ENCODE results near the gene XXYLT1. TPM values are rescaled to one million over a fixed set of nuclear protein-coding genes. Genes with fewer than 3 reads are reported as not detected.

XXYLT1 gene
- total RNA-seq, 1 donor from 2014 or later: 25.4 TPM

DNA sequence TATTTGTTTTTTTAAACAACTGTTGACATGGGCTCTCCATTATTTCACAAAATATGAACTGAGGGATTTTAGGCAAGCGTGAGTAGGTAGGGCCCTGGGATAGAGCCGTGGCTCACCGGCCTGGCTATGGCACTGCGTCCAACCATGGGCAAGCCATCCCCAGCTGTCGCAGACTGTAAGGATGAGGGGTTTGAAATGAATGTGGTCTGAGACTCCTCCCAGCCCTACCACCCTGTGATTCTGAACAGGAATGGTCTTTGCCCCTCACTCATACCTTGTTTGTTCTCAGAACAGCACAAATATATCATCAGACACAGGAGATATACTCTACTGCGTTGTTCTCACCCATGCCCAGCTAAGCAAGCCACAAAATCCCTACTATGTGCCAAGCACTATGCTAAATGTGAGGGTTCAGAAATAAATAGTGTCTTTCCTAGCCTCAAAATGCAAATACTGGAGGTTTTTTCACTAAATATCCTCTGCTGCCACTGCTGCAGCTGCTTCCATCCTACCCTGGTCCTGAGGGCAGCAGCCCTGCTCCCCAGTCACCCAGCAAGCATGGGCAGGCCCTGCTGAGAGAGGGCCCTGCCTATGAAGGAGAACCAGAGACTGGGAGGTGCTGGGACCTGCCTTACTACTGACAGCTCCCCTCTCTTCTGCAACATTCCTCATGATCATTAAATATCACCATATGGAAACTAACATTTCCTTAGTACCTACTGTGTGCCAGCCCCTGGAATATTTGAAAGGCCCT lies 102.8 kb downstream of the XXYLT1 start:
- Mint-ChIP-seq H3K9me3 (ENCODE audit: low read depth) (no peaks in the 10 kb centered on the region), H3K27ac (no peak overlapping the region)
- DNase-seq (ENCODE audit: low spot score, unreplicated experiment): no peak

DNA sequence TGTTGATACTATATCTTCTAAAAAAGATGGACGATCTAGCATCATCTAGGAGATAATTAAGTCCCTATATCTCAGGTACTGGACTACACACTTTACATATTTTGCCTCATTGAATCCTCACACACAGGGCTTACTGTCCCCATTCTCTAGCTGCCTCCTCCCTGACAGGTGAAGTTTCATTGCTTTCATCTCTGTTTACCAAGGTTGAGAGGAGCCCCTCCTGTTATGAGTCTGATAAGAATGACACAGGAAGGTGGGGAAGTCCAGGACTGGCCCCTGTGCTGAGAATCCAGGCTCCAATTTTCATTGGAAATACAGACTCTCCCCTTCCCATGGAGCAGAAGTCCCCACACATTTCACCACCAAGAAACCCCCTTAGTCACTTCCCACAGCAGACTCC lies 105.2 kb downstream of the XXYLT1 start:
- no peaks in the 10 kb centered on the region for H3K9me3 Mint-ChIP-seq (ENCODE audit: low read depth)
- H3K36me3 Mint-ChIP-seq (ENCODE audit: insufficient read depth): no peaks in the 10 kb centered on the region
- H3K4me3 Mint-ChIP-seq (ENCODE audit: low read depth): no peak overlapping the region
- TF ChIP-seq, protein P1, sequence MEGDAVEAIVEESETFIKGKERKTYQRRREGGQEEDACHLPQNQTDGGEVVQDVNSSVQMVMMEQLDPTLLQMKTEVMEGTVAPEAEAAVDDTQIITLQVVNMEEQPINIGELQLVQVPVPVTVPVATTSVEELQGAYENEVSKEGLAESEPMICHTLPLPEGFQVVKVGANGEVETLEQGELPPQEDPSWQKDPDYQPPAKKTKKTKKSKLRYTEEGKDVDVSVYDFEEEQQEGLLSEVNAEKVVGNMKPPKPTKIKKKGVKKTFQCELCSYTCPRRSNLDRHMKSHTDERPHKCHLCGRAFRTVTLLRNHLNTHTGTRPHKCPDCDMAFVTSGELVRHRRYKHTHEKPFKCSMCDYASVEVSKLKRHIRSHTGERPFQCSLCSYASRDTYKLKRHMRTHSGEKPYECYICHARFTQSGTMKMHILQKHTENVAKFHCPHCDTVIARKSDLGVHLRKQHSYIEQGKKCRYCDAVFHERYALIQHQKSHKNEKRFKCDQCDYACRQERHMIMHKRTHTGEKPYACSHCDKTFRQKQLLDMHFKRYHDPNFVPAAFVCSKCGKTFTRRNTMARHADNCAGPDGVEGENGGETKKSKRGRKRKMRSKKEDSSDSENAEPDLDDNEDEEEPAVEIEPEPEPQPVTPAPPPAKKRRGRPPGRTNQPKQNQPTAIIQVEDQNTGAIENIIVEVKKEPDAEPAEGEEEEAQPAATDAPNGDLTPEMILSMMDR (IDR thresholded peaks at IDR 0.05; ENCODE audit: unreplicated experiment): no peak
- H3K27ac Mint-ChIP-seq: peak overlapping the region; percentile 18
- peaks cover 29% of the 10 kb centered on the region for H3K4me1 Mint-ChIP-seq (ENCODE audit: low read depth)
- H3K27me3 Mint-ChIP-seq: peaks cover 29% of the 10 kb centered on the region
- no peak for DNase-seq (ENCODE audit: low spot score, unreplicated experiment)

More for the DNA sequence above, 102.8 kb downstream of the XXYLT1 start:
- Mint-ChIP-seq H3K4me1 (ENCODE audit: low read depth) (peaks cover 24% of the 10 kb centered on the region), H3K36me3 (ENCODE audit: insufficient read depth) (no peaks in the 10 kb centered on the region), H3K4me3 (ENCODE audit: low read depth) (no peak overlapping the region), H3K27me3 (peaks cover 34% of the 10 kb centered on the region)
- TF ChIP-seq, protein P1 (IDR thresholded peaks at IDR 0.05; ENCODE audit: unreplicated experiment): no peak

DNA sequence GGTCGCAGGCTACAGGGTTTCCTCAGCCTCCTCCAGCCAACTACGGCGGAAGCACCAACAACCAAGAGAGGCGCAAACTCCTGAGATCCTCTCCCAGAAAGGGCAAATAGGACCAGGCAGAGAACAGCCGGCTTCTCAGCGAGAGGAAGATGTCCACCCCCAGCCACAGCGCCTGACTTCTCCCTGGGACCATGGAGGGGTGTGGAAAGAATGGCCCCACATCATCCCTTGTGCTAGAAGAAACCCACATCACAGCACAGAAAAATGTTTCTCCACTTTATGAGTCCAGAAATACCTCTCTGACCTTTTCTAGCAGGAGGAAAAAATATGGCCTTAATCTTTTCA lies 105.7 kb downstream of the XXYLT1 start:
- TF ChIP-seq, protein P1 (IDR thresholded peaks at IDR 0.05; ENCODE audit: unreplicated experiment): no peak
- Mint-ChIP-seq H3K27me3 (peaks cover 29% of the 10 kb centered on the region), H3K36me3 (ENCODE audit: insufficient read depth) (no peaks in the 10 kb centered on the region), H3K9me3 (ENCODE audit: low read depth) (no peaks in the 10 kb centered on the region), H3K4me3 (ENCODE audit: low read depth) (no peak overlapping the region), H3K27ac (no peak overlapping the region), H3K4me1 (ENCODE audit: low read depth) (peaks cover 34% of the 10 kb centered on the region)
- DNase-seq (ENCODE audit: low spot score, unreplicated experiment): no peak

DNA sequence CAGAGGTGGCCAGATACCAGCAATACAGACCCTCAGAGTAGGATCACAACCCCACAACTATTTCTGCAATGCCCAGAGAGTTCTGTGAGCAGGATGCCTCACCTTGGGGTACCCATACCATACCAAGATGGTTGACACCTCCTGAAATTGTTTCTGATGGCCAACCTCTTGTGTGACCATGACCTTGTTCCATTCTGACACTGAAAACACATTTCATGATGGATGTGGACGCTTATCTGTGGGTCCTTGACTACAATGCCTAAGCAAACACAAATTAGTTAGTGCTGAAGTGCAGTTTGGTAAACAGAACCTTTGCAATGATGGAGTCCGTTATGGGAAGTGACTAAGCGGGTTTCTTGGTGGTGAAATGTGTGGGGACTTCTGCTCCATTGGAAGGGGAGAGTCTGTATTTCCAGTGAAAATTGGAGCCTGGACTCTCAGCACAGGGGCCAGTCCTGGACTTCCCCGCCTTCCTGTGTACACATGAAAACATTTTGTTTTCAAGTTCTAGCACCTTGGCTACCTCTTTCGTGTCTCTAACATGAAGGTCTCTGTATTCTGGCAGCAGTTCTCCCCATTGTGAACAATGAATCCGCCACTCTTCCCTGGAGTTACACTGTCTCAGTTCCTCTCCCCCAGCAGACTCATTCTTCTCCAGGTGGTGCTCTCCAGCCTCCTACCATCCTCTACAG lies 106.2 kb downstream of the XXYLT1 start:
- H3K4me3 Mint-ChIP-seq (ENCODE audit: low read depth): no peak overlapping the region
- peaks cover 34% of the 10 kb centered on the region for H3K27me3 Mint-ChIP-seq
- H3K27ac Mint-ChIP-seq: no peak overlapping the region
- TF ChIP-seq, protein P1 (IDR thresholded peaks at IDR 0.05; ENCODE audit: unreplicated experiment): no peak
- H3K4me1 Mint-ChIP-seq (ENCODE audit: low read depth): peaks cover 39% of the 10 kb centered on the region
- DNase-seq (ENCODE audit: low spot score, unreplicated experiment): no peak
- H3K36me3 Mint-ChIP-seq (ENCODE audit: insufficient read depth): no peaks in the 10 kb centered on the region
- no peaks in the 10 kb centered on the region for H3K9me3 Mint-ChIP-seq (ENCODE audit: low read depth)

GRCh38 chr3:195163719-195164572 lies 107.0 kb downstream of the XXYLT1 start:
- Mint-ChIP-seq H3K27ac (no peak overlapping the region), H3K9me3 (ENCODE audit: low read depth) (no peaks in the 10 kb centered on the region)
- DNase-seq (ENCODE audit: low spot score, unreplicated experiment): no peak

More at GRCh38 chr3:195163719-195164572, 107.0 kb downstream of the XXYLT1 start:
- H3K27me3 Mint-ChIP-seq: peaks cover 38% of the 10 kb centered on the region
- H3K36me3 Mint-ChIP-seq (ENCODE audit: insufficient read depth): no peaks in the 10 kb centered on the region
- TF ChIP-seq, protein P1 (IDR thresholded peaks at IDR 0.05; ENCODE audit: unreplicated experiment): no peak
- H3K4me1 Mint-ChIP-seq (ENCODE audit: low read depth): peaks cover 41% of the 10 kb centered on the region
- H3K4me3 Mint-ChIP-seq (ENCODE audit: low read depth): no peak overlapping the region

All from progenitor cell of endocrine pancreas (in vitro differentiated cells).